ENCODE measurements around the gene RPE. TPM values are rescaled to one million over a fixed set of nuclear protein-coding genes. Genes with fewer than 3 reads are reported as not detected.

Gene RPE
- total RNA-seq, 1 experiment from 2014 or later: 67.8 TPM

GRCh38 chr2:210009126-210009525 is 6.7 kb downstream of the RPE start:
- Histone ChIP-seq H4K8ac (replicated peaks; ENCODE audit: insufficient read length, low read depth, low read length) (no peak overlapping the region), H3T11ph (ENCODE audit: low read length) (no peak overlapping the region), H2BK5ac (ENCODE audit: insufficient read length, low read length) (no peak overlapping the region), H3K79me1 (ENCODE audit: insufficient read depth, low read depth, low read length, poor library complexity, severe bottlenecking) (peaks cover 10% of the 10 kb centered on the region), H3K23ac (ENCODE audit: insufficient read length, low read depth, low read length) (no peak overlapping the region), H4K91ac (ENCODE audit: insufficient read length, low read depth, low read length) (no peak overlapping the region), H3K18ac (ENCODE audit: insufficient read length, low read depth, low read length) (no peak overlapping the region), H2AFZ (ENCODE audit: low read length) (no peak overlapping the region), H3K9ac (ENCODE audit: extremely low read depth, insufficient read length, low read length) (no peak overlapping the region), H2BK20ac (ENCODE audit: low read depth, low read length, poor library complexity, severe bottlenecking) (no peak overlapping the region), H3K27ac (ENCODE audit: insufficient read length, low read depth, low read length) (no peak overlapping the region), H3K56ac (ENCODE audit: insufficient read length, low read depth, low read length) (no peak overlapping the region), H3K14ac (ENCODE audit: insufficient read depth, low read length) (no peak overlapping the region), H3K4me2 (ENCODE audit: insufficient read depth, insufficient read length, low read length) (no peak overlapping the region), H4K20me1 (ENCODE audit: control insufficient read depth, insufficient read depth, insufficient read length) (no peaks in the 10 kb centered on the region), H2AK5ac (ENCODE audit: insufficient read length, low read length) (no peak overlapping the region), H3K9me3 (ENCODE audit: control insufficient read depth, low read depth, low read length) (no peaks in the 10 kb centered on the region), H3K79me2 (ENCODE audit: insufficient read depth, low read length) (peaks cover 35% of the 10 kb centered on the region; the same call in 1 of the 2 replicates), H3K23me2 (ENCODE audit: insufficient read length, low read depth, low read length, poor library complexity, severe bottlenecking) (no peaks in the 10 kb centered on the region), H3K4me1 (ENCODE audit: insufficient read depth, low read length) (no peaks in the 10 kb centered on the region), H2BK15ac (ENCODE audit: low read depth, low read length) (no peak overlapping the region), H2BK120ac (ENCODE audit: low read depth, low read length, poor library complexity, severe bottlenecking) (no peak overlapping the region), H3K27me3 (ENCODE audit: insufficient read depth, low read length) (no peaks in the 10 kb centered on the region), H4K5ac (ENCODE audit: insufficient read length, low read depth, low read length) (no peak overlapping the region), H3K4ac (ENCODE audit: low read depth, low read length) (no peak overlapping the region), H2BK12ac (ENCODE audit: insufficient read length, low read depth, low read length) (no peak overlapping the region)
- WGBS (ENCODE audit: extremely low coverage, insufficient read length, low lambda C conversion rate): no CpG with 5 or more reads among the region's 6 CpGs
- Mint-ChIP-seq H3K27ac (no peak overlapping the region), H3K9me3 (no peaks in the 10 kb centered on the region), H3K36me3 (ENCODE audit: insufficient read depth in 1 of 3, low read depth in 3 of 3) (peaks cover 12 to 39% (median 39%) of the 10 kb centered on the region in 3 experiments; a peak in 6 of 7 replicates), H3K27me3 (ENCODE audit: low read depth) (no peaks in the 10 kb centered on the region), H3K4me1 (peaks cover 2 to 5% of the 10 kb centered on the region in 2 experiments; a peak in 3 of 4 replicates), H3K4me3 (no peak overlapping the region)
- no peak for DNase-seq
- no peak for TF ChIP-seq CTCF (conservative IDR thresholded peaks at IDR 0.05)

All from H9 (cell line).